Ramos (cell line): Measurements from ENCODE around the gene LIN7B.

ENCODE experiments used
- in situ Hi-C: fragments of 300-500 bp; cut with MboI; formaldehyde crosslinking; loops from one replicate; pipeline ENCODE4 v1.14.3; 2022; ENCODE audit warnings: low sequenced_read_pairs; ENCODE audit not compliant: unreplicated experiment

Gene LIN7B

GRCh38 chr19:49094505-49095482 is 19.4 kb upstream of the LIN7B start:
- in situ Hi-C loops: loop anchor here (10.0 kb wide), 1 partner anchor 110 kb away; no protein-coding TSS in a partner anchor

GRCh38 chr19:49097453-49098288 is 16.5 kb upstream of the LIN7B start:
- in situ Hi-C loops: loop anchor here (10.0 kb wide), 1 partner anchor 107 kb away; no protein-coding TSS in a partner anchor

- in situ Hi-C loops: loop anchor here (10.0 kb wide), 1 partner anchor 106 kb away; no protein-coding TSS in a partner anchor
These were observed 15.4 kb upstream of the LIN7B start for GRCh38 chr19:49098795-49099194.

GRCh38 chr19:49101160-49101559 is 13.0 kb upstream of the LIN7B start:
- in situ Hi-C loops: no loop called here

GRCh38 chr19:49102303-49102702 is 11.9 kb upstream of the LIN7B start:
- in situ Hi-C loops: no loop called here

GRCh38 chr19:49103331-49104085 is 10.7 kb upstream of the LIN7B start:
- in situ Hi-C loops: no loop called here

GRCh38 chr19:49104229-49104864 is 9.8 kb upstream of the LIN7B start:
- in situ Hi-C loops: no loop called here

GRCh38 chr19:49106648-49107135 is 7.5 kb upstream of the LIN7B start:
- in situ Hi-C loops: no loop called here

- in situ Hi-C loops: no loop called here
These were observed 6.3 kb upstream of the LIN7B start for GRCh38 chr19:49107625-49108459.

- in situ Hi-C loops: no loop called here
These were observed 5.1 kb upstream of the LIN7B start for GRCh38 chr19:49109051-49109450.

- in situ Hi-C loops: no loop called here
These were observed 4.5 kb upstream of the LIN7B start for GRCh38 chr19:49109569-49110233.

GRCh38 chr19:49110567-49110966 is 3.6 kb upstream of the LIN7B start:
- in situ Hi-C loops: no loop called here

- in situ Hi-C loops: no loop called here
These were observed 2.8 kb upstream of the LIN7B start for GRCh38 chr19:49111218-49111998.

- in situ Hi-C loops: no loop called here
These were observed 627 bp downstream of the LIN7B start for GRCh38 chr19:49114630-49115363.

- in situ Hi-C loops: no loop called here
These were observed 2.4 kb downstream of the LIN7B start for GRCh38 chr19:49116544-49116943.

GRCh38 chr19:49117677-49118564 is 3.8 kb downstream of the LIN7B start:
- in situ Hi-C loops: no loop called here
